H9 (cell line): ENCODE measurements around the gene ADCY5. TPM values are rescaled to one million over a fixed set of nuclear protein-coding genes. Genes with fewer than 3 reads are reported as not detected.

Experiments used
- DNase-seq: peaks from one replicate; pipeline ENCODE4 v3.0.0-alpha.2; 2017
- H2AFZ ChIP-seq: one replicate; pipeline ENCODE4 v1.6.1; 2013; ENCODE audit warnings: mild to moderate bottlenecking, low read length, control low read depth, moderate library complexity
- H2AK5ac ChIP-seq: 2 replicates; pipeline ENCODE4 v1.6.1; 2013; ENCODE audit warnings: low read length, control low read depth, mixed read lengths; ENCODE audit not compliant: insufficient read length
- H2BK120ac ChIP-seq: one replicate; pipeline ENCODE4 v1.6.1; 2013; ENCODE audit warnings: low read depth, mild to moderate bottlenecking, low read length, control low read depth, inconsistent platforms; ENCODE audit not compliant: poor library complexity, severe bottlenecking
- H2BK12ac ChIP-seq: 2 replicates; pipeline ENCODE4 v1.6.1; 2013; ENCODE audit warnings: low read length, control low read depth, mixed read lengths, low read depth; ENCODE audit not compliant: insufficient read length
- H2BK15ac ChIP-seq: 2 replicates; pipeline ENCODE4 v1.6.1; 2013; ENCODE audit warnings: low read depth, low read length, control low read depth
- H2BK20ac ChIP-seq: one replicate; pipeline ENCODE4 v1.6.1; 2013; ENCODE audit warnings: low read depth, mild to moderate bottlenecking, low read length, control low read depth, inconsistent platforms; ENCODE audit not compliant: poor library complexity, severe bottlenecking
- H2BK5ac ChIP-seq: 2 replicates; pipeline ENCODE4 v1.6.1; 2013; ENCODE audit warnings: low read length, control low read depth, mixed read lengths; ENCODE audit not compliant: insufficient read length
- H3K14ac ChIP-seq: 2 replicates; pipeline ENCODE4 v1.6.1; 2013; ENCODE audit warnings: low read length, control low read depth; ENCODE audit not compliant: insufficient read depth
- H3K18ac ChIP-seq: 2 replicates; pipeline ENCODE4 v1.6.1; 2013; ENCODE audit warnings: low read depth, mild to moderate bottlenecking, mixed read lengths, low read length, control low read depth; ENCODE audit not compliant: insufficient read length
- H3K23ac ChIP-seq: 2 replicates; pipeline ENCODE4 v1.6.1; 2013; ENCODE audit warnings: low read length, control low read depth, mixed read lengths, low read depth; ENCODE audit not compliant: insufficient read length
- H3K23me2 ChIP-seq: 2 replicates; pipeline ENCODE4 v1.6.1; 2013; ENCODE audit warnings: low read depth, mild to moderate bottlenecking, mixed read lengths, low read length, control low read depth; ENCODE audit not compliant: insufficient read length, poor library complexity, severe bottlenecking
- H3K27ac ChIP-seq: 2 replicates; pipeline ENCODE4 v1.5.1; 2013; ENCODE audit warnings: low read length, control low read depth, mixed read lengths, low read depth; ENCODE audit not compliant: insufficient read length
- H3K27me3 ChIP-seq: 2 replicates; pipeline ENCODE4 v1.6.1; 2013; ENCODE audit warnings: low read length, control low read depth, inconsistent platforms; ENCODE audit not compliant: insufficient read depth
- H3K4ac ChIP-seq: 2 replicates; pipeline ENCODE4 v1.6.1; 2013; ENCODE audit warnings: low read depth, mild to moderate bottlenecking, control low read depth, inconsistent platforms, low read length, moderate library complexity
- H3K4me1 ChIP-seq: 2 replicates; pipeline ENCODE4 v1.6.1; 2013; ENCODE audit warnings: low read length, control low read depth, inconsistent platforms; ENCODE audit not compliant: insufficient read depth
- H3K4me2 ChIP-seq: 2 replicates; pipeline ENCODE4 v1.6.1; 2013; ENCODE audit warnings: low read length, control low read depth, mixed read lengths; ENCODE audit not compliant: insufficient read length, insufficient read depth
- H3K56ac ChIP-seq: 2 replicates; pipeline ENCODE4 v1.6.1; 2013; ENCODE audit warnings: low read depth, mild to moderate bottlenecking, mixed read lengths, low read length, control low read depth; ENCODE audit not compliant: insufficient read length
- H3K79me1 ChIP-seq: 2 replicates; pipeline ENCODE4 v1.6.1; 2013; ENCODE audit warnings: low read depth, mild to moderate bottlenecking, moderate library complexity, low read length, control low read depth, inconsistent platforms; ENCODE audit not compliant: insufficient read depth, poor library complexity, severe bottlenecking
- H3K79me2 ChIP-seq: 2 replicates; pipeline ENCODE4 v1.6.1; 2013; ENCODE audit warnings: low read length, control low read depth, inconsistent platforms; ENCODE audit not compliant: insufficient read depth
- H3K9ac ChIP-seq: 2 replicates; pipeline ENCODE4 v1.6.1; 2013; ENCODE audit warnings: low read length, control low read depth, mixed read lengths; ENCODE audit not compliant: insufficient read length; ENCODE audit errors: extremely low read depth
- H3K9me3 ChIP-seq: one replicate; pipeline ENCODE4 v1.6.1; 2013; ENCODE audit warnings: low read depth, low read length, inconsistent platforms; ENCODE audit not compliant: control insufficient read depth
- H3T11ph ChIP-seq: one replicate; pipeline ENCODE4 v1.6.1; 2013; ENCODE audit warnings: mild to moderate bottlenecking, low read length, control low read depth, inconsistent platforms
- H4K20me1 ChIP-seq: one replicate; pipeline ENCODE4 v1.6.1; 2013; ENCODE audit not compliant: control insufficient read depth, insufficient read length, insufficient read depth
- H4K5ac ChIP-seq: 2 replicates; pipeline ENCODE4 v1.6.1; 2013; ENCODE audit warnings: low read depth, mild to moderate bottlenecking, mixed read lengths, low read length, control low read depth; ENCODE audit not compliant: insufficient read length
- H4K8ac ChIP-seq: replicated peaks from 2 replicates; pipeline ENCODE4 v1.6.1; 2013; ENCODE audit warnings: low read length, control low read depth, mixed read lengths, low read depth; ENCODE audit not compliant: insufficient read length
- H4K91ac ChIP-seq: 2 replicates; pipeline ENCODE4 v1.6.1; 2013; ENCODE audit warnings: low read depth, mild to moderate bottlenecking, moderate library complexity, mixed read lengths, low read length, control low read depth; ENCODE audit not compliant: insufficient read length
- H3K27ac Mint-ChIP-seq, 3 experiments: 2 replicates in 2 of 3; 3 replicates in 1 of 3; pipeline ENCODE4 v1.8.0; 2020 to 2021; ENCODE audit warnings: mixed read lengths in 3 of 3, mild to moderate bottlenecking in 1 of 3, moderate library complexity in 1 of 3
- H3K27me3 Mint-ChIP-seq: 2 replicates; pipeline ENCODE4 v1.8.0; 2021; ENCODE audit warnings: low read depth, mild to moderate bottlenecking, moderate library complexity, mixed read lengths
- H3K36me3 Mint-ChIP-seq, 3 experiments: 2 replicates in 2 of 3; 3 replicates in 1 of 3; pipeline ENCODE4 v1.8.0; 2020 to 2021; ENCODE audit warnings: low read depth in 3 of 3, mixed read lengths in 3 of 3; ENCODE audit not compliant: insufficient read depth in 1 of 3
- H3K4me1 Mint-ChIP-seq, 2 experiments: 2 replicates each; pipeline ENCODE4 v1.8.0; 2020; ENCODE audit warnings: mixed read lengths in 2 of 2
- H3K4me3 Mint-ChIP-seq, 2 experiments: 2 replicates in 1 of 2; 3 replicates in 1 of 2; pipeline ENCODE4 v1.8.0; 2020 to 2021; ENCODE audit warnings: mild to moderate bottlenecking in 2 of 2, mixed read lengths in 2 of 2, moderate library complexity in 1 of 2
- H3K9me3 Mint-ChIP-seq, 2 experiments: 2 replicates in 1 of 2; 3 replicates in 1 of 2; pipeline ENCODE4 v1.8.0; 2020; ENCODE audit warnings: mild to moderate bottlenecking in 2 of 2, mixed read lengths in 2 of 2, moderate library complexity in 1 of 2
- WGBS: extraction: QIAGEN DNeasy Blood & Tissue Kit; methylation state at CpG from one replicate; pipeline ENCODE4 v1.1.7; 2013; ENCODE audit warnings: missing lambda C conversion rate, low lambda C conversion rate, mixed read lengths; ENCODE audit not compliant: insufficient read length; ENCODE audit errors: extremely low coverage; 5-methylcytosine and 5-hydroxymethylcytosine counted together
- total RNA-seq: library from RNA; stranded (reverse); gene quantifications from 2 replicates; pipeline ENCODE4 v1.2.1, GENCODE V29; 2021
- TF ChIP-seq, protein P1 (sequence below): fragments of 200-600 bp; sonication (generic); conservative IDR thresholded peaks from 3 replicates; pipeline ENCODE4 v1.8.0; 2021; ENCODE audit warnings: antibody characterized with exemption, mild to moderate bottlenecking

The ADCY5 gene
- total RNA-seq, 1 experiment from 2014 or later = 5.0 TPM

DNA sequence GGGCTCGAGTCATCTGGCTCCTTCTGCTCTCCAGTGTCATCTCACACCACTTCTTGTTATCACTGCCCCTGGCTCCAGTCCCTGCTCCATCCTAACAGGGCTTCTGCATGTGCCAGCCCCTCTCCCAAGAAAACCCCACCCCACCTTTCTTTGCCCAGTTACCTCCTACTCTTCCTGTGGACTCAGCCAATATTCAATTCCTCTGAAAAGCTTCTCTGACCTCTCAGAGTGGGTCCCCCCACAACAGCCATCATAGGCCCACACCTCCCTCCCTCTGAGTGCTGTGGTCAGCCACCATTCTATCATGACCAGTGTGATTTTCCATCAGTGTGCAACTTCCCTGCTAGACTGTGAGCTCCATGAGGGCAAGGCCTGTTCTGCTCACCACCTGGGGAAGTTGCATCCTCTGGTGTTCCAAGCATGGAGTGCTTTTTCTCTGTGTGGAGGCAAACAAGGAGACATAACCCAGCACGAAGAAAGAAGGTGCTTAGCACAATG is 71.6 kb downstream of the ADCY5 start:
- Mint-ChIP-seq H3K27ac (no peak overlapping the region), H3K4me3 (no peak overlapping the region), H3K9me3 (no peaks in the 10 kb centered on the region), H3K36me3 (no peaks in the 10 kb centered on the region), H3K27me3 (peaks cover 2% of the 10 kb centered on the region; the same call in 1 of the 2 replicates), H3K4me1 (peaks cover 0 to 4% of the 10 kb centered on the region in 2 experiments; a peak in 1 of 4 replicates)
- H2AK5ac ChIP-seq = no peak overlapping the region
- no peak overlapping the region for H3K23ac ChIP-seq
- no peak overlapping the region for H4K91ac ChIP-seq
- no peak overlapping the region for H4K8ac ChIP-seq
- H3K56ac ChIP-seq = no peak overlapping the region
- no peak overlapping the region for H3K18ac ChIP-seq
- H2BK20ac ChIP-seq = no peak overlapping the region
- H3K23me2 ChIP-seq = no peaks in the 10 kb centered on the region
- H3K9ac ChIP-seq = no peak overlapping the region
- H3K4ac ChIP-seq = no peak overlapping the region
- no peak overlapping the region for H3K14ac ChIP-seq
- H4K5ac ChIP-seq = no peak overlapping the region
- H4K20me1 ChIP-seq = no peaks in the 10 kb centered on the region
- no peak overlapping the region for H2BK15ac ChIP-seq
- TF ChIP-seq, protein P1, sequence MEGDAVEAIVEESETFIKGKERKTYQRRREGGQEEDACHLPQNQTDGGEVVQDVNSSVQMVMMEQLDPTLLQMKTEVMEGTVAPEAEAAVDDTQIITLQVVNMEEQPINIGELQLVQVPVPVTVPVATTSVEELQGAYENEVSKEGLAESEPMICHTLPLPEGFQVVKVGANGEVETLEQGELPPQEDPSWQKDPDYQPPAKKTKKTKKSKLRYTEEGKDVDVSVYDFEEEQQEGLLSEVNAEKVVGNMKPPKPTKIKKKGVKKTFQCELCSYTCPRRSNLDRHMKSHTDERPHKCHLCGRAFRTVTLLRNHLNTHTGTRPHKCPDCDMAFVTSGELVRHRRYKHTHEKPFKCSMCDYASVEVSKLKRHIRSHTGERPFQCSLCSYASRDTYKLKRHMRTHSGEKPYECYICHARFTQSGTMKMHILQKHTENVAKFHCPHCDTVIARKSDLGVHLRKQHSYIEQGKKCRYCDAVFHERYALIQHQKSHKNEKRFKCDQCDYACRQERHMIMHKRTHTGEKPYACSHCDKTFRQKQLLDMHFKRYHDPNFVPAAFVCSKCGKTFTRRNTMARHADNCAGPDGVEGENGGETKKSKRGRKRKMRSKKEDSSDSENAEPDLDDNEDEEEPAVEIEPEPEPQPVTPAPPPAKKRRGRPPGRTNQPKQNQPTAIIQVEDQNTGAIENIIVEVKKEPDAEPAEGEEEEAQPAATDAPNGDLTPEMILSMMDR = no peak
- no peaks in the 10 kb centered on the region for H3K4me1 ChIP-seq
- no peaks in the 10 kb centered on the region for H3K79me2 ChIP-seq
- H3K27me3 ChIP-seq = no peaks in the 10 kb centered on the region
- no peak overlapping the region for H3T11ph ChIP-seq
- H2AFZ ChIP-seq = no peak overlapping the region
- no peaks in the 10 kb centered on the region for H3K79me1 ChIP-seq
- WGBS = no CpG with 5 or more reads among the region's 2 CpGs
- no peak overlapping the region for H2BK120ac ChIP-seq
- H2BK12ac ChIP-seq = no peak overlapping the region
- H2BK5ac ChIP-seq = no peak overlapping the region
- H3K9me3 ChIP-seq = no peaks in the 10 kb centered on the region
- H3K27ac ChIP-seq = no peak overlapping the region
- no peak for DNase-seq
- no peak overlapping the region for H3K4me2 ChIP-seq
